Ascending aorta (tissue), 2 donors: ENCODE measurements around the gene GMCL2. TPM values are rescaled to one million over a fixed set of nuclear protein-coding genes. Genes with fewer than 3 reads are reported as not detected.
"Not testable (repeated sequence)": the region's sequence is repeated elsewhere in the genome, so short reads cannot be mapped to it uniquely, and the experiment has no call there.

ENCODE experiments used
- DNase-seq, 2 donors: peaks; one replicate each; pipeline ENCODE4 v3.0.0-alpha.2; 2019; ENCODE audit warnings: low spot score in 2 of 2
- H3K27ac ChIP-seq, 2 donors: fragments of 200-600 bp; sonication (generic); one replicate each; pipeline ENCODE4 v1.5.1; 2016 to 2017; ENCODE audit warnings: mild to moderate bottlenecking in 1 of 2
- H3K27me3 ChIP-seq: fragments of 200-600 bp; sonication (generic); one replicate; pipeline ENCODE4 v1.5.1; 2017
- H3K36me3 ChIP-seq, 2 donors: fragments of 200-600 bp; sonication (generic); one replicate each; pipeline ENCODE4 v1.5.1; 2016
- H3K4me1 ChIP-seq, 2 donors: fragments of 200-600 bp; sonication (generic); one replicate each; pipeline ENCODE4 v1.5.1; 2016 to 2017; ENCODE audit warnings: mild to moderate bottlenecking in 1 of 2
- H3K4me3 ChIP-seq, 2 donors: fragments of 200-600 bp; sonication (generic); one replicate each; pipeline ENCODE4 v1.5.1; 2016 to 2017; ENCODE audit warnings: mild to moderate bottlenecking in 1 of 2
- H3K9me3 ChIP-seq, 2 donors: fragments of 200-600 bp; sonication (generic); one replicate each; pipeline ENCODE4 v1.5.1; 2016
- CTCF ChIP-seq, 3 experiments: fragments of 200-600 bp in 2 of 3; fragments of 450-650 bp in 1 of 3; sonication (generic) in 2 of 3; IDR thresholded peaks; one replicate each; pipeline ENCODE4 v1.5.1; 2016 to 2019; ENCODE audit warnings: antibody characterized with exemption in 3 of 3, mild to moderate bottlenecking in 1 of 3, moderate library complexity in 1 of 3
- intact Hi-C: fragments of 100-400 bp; cut with DNase I; formaldehyde crosslinking; loops from one replicate; pipeline ENCODE4 v1.15.1; 2023
- total RNA-seq: library from RNA; depleted of rRNA; stranded (reverse); fragments of >200 nt; gene quantifications from one replicate; pipeline ENCODE4 v1.1.0, GENCODE V29; 2016

GMCL2 gene
- total RNA-seq, 1 donor from 2014 or later, result not detected

DNA sequence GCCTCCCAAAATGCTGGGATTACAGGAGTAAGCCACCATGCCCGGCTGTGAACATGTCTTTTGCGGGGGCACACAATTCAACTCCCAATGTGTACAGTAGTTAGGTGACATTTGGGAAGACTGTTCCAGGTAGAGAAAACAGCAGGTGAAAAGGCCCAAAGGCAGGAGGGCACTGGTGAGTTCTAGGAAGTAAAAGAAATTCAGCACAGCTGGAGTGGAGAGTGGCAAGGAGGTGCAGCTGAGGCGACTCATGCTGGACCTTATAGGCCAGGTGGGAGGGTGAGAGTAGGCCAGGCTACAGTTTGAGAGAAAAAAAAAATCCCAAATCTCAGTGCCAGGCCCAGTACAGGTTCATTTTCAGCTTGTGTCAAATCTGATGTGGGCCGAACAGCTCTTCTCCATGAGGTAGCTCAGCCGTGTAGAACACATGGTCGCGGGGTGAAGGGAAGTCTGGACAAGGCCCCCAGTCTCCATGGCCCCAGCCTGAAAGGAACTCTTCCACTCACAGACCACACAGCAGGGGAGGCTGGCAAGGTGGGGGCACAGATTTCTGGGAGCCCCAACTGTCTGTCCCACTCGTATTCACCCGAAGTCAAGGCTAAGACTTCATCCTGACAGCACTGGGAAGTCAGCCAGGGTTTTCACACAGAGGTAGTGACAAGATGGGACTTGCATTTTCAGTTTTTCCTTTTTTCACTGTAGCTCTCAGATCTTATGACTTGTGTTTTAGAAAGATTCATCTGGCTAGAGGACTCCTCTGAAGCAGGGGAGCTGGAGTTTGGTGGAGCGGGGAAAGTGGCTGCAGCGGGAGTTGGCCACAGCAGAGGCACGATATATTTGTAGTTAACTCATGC is 12.6 kb upstream of the GMCL2 start:
- Histone ChIP-seq H3K9me3 (no peaks in the 10 kb centered on the region), H3K27me3 (no peaks in the 10 kb centered on the region), H3K36me3 (no peaks in the 10 kb centered on the region), H3K4me3 (no peak overlapping the region), H3K27ac (no peak overlapping the region), H3K4me1 (no peaks in the 10 kb centered on the region)
- DNase-seq, result peak in 1 of 2 donors; percentile 46
- intact Hi-C loops, result loop anchor here (10.0 kb wide), 2 partner anchors 775 to 1875 kb away; partner anchors contain the start of genes GRK6 and RNF130
- TF ChIP-seq CTCF (IDR thresholded peaks at IDR 0.05), result no peak

DNA sequence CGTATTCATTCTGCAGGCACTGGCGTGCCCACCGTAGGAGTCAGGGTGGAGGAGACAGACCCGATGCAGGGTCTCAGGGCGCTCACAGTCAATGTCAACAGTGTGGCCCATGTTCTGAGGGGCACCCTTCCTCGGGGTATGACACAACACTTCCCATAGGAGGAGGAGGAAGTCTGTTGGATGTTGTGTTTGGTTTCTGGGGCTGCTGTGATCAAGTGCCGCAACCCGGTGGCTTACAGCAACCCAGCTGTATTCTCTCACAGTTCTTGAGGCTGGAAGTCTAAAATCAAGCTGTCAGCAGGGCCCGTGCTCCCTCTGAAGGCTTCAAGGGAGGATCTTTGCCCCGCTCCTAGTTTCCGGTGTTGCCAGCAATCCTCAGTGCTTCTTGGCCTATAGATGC is 11.5 kb upstream of the GMCL2 start:
- H3K9me3 ChIP-seq, result no peaks in the 10 kb centered on the region
- peak in 1 of 2 donors; percentile 30 for DNase-seq
- no peak overlapping the region for H3K27ac ChIP-seq
- H3K4me3 ChIP-seq, result no peak overlapping the region
- intact Hi-C loops, result no loop called here
- H3K4me1 ChIP-seq, result no peaks in the 10 kb centered on the region
- H3K36me3 ChIP-seq, result no peaks in the 10 kb centered on the region
- no peaks in the 10 kb centered on the region for H3K27me3 ChIP-seq
- TF ChIP-seq CTCF (IDR thresholded peaks at IDR 0.05), result no peak

GRCh38 chr5:178198151-178198550 is 11.0 kb upstream of the GMCL2 start:
- H3K9me3 ChIP-seq, H3K27ac ChIP-seq, H3K4me3 ChIP-seq, H3K27me3 ChIP-seq, H3K4me1 ChIP-seq, intact Hi-C loops, H3K36me3 ChIP-seq: not testable (repeated sequence)
- peak in 1 of 2 donors; percentile 50 for DNase-seq

- H3K27me3 ChIP-seq, result no peaks in the 10 kb centered on the region
- peak in 1 of 2 donors; percentile 50 for DNase-seq
- H3K4me3 ChIP-seq, result no peak overlapping the region
- H3K9me3 ChIP-seq, result no peaks in the 10 kb centered on the region
- no peak overlapping the region for H3K27ac ChIP-seq
- no peak for TF ChIP-seq CTCF (IDR thresholded peaks at IDR 0.05)
- intact Hi-C loops, result no loop called here
- no peaks in the 10 kb centered on the region for H3K4me1 ChIP-seq
- H3K36me3 ChIP-seq, result no peaks in the 10 kb centered on the region
Measured at GRCh38 chr5:178196986-178197385, 9.8 kb upstream of the GMCL2 start.

GRCh38 chr5:178196281-178196812 is 9.2 kb upstream of the GMCL2 start:
- Histone ChIP-seq H3K4me3 (no peak overlapping the region), H3K36me3 (no peaks in the 10 kb centered on the region), H3K27ac (no peak overlapping the region), H3K9me3 (no peaks in the 10 kb centered on the region), H3K4me1 (no peaks in the 10 kb centered on the region), H3K27me3 (no peaks in the 10 kb centered on the region)
- intact Hi-C loops, result no loop called here
- DNase-seq, result peak in 1 of 2 donors; percentile 28
- no peak for TF ChIP-seq CTCF (IDR thresholded peaks at IDR 0.05)

- no peak for DNase-seq
- no peaks in the 10 kb centered on the region for H3K4me1 ChIP-seq
- no peaks in the 10 kb centered on the region for H3K27me3 ChIP-seq
- H3K36me3 ChIP-seq, result no peaks in the 10 kb centered on the region
- no peaks in the 10 kb centered on the region for H3K9me3 ChIP-seq
- intact Hi-C loops, result no loop called here
- no peak overlapping the region for H3K27ac ChIP-seq
- no peak overlapping the region for H3K4me3 ChIP-seq
- TF ChIP-seq CTCF (IDR thresholded peaks at IDR 0.05), result no peak
Measured at GRCh38 chr5:178194026-178194425, 6.9 kb upstream of the GMCL2 start.
